ENCODE results near the gene SLC9A5.

SLC9A5 gene

DNA sequence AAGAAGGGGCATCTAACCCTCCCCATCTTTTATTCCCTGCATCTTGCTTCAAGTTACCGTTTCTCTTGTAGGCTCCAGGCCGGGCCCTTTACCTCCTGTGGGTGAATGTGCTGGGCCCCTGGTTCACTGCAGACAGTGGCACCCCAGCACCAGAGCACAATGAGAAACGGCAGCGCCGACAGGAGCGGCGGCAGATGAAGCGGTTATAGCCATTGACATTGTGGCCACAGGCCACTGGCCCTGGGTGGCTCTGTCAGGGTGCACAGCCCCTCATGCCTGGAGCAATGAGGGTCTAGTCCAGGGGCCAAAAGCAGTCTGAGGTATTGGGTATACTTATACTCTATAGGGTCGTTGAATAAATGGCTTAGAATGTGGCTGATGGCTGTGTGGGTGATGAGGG, 19.9 kb upstream of the SLC9A5 start:
- TF ChIP-seq, protein P1, sequence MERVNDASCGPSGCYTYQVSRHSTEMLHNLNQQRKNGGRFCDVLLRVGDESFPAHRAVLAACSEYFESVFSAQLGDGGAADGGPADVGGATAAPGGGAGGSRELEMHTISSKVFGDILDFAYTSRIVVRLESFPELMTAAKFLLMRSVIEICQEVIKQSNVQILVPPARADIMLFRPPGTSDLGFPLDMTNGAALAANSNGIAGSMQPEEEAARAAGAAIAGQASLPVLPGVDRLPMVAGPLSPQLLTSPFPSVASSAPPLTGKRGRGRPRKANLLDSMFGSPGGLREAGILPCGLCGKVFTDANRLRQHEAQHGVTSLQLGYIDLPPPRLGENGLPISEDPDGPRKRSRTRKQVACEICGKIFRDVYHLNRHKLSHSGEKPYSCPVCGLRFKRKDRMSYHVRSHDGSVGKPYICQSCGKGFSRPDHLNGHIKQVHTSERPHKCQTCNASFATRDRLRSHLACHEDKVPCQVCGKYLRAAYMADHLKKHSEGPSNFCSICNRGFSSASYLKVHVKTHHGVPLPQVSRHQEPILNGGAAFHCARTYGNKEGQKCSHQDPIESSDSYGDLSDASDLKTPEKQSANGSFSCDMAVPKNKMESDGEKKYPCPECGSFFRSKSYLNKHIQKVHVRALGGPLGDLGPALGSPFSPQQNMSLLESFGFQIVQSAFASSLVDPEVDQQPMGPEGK (CRISPR knock-in tag; IDR thresholded peaks at IDR 0.05; ENCODE audit: borderline replicate concordance), result no peak
- TF ChIP-seq ESRRG (CRISPR knock-in tag; IDR thresholded peaks at IDR 0.05) (no peak), ZNF8 (CRISPR knock-in tag; IDR thresholded peaks at IDR 0.05) (no peak), PPARA (CRISPR knock-in tag; IDR thresholded peaks at IDR 0.05; ENCODE audit: borderline replicate concordance) (no peak)
- ATAC-seq, result no peak

DNA sequence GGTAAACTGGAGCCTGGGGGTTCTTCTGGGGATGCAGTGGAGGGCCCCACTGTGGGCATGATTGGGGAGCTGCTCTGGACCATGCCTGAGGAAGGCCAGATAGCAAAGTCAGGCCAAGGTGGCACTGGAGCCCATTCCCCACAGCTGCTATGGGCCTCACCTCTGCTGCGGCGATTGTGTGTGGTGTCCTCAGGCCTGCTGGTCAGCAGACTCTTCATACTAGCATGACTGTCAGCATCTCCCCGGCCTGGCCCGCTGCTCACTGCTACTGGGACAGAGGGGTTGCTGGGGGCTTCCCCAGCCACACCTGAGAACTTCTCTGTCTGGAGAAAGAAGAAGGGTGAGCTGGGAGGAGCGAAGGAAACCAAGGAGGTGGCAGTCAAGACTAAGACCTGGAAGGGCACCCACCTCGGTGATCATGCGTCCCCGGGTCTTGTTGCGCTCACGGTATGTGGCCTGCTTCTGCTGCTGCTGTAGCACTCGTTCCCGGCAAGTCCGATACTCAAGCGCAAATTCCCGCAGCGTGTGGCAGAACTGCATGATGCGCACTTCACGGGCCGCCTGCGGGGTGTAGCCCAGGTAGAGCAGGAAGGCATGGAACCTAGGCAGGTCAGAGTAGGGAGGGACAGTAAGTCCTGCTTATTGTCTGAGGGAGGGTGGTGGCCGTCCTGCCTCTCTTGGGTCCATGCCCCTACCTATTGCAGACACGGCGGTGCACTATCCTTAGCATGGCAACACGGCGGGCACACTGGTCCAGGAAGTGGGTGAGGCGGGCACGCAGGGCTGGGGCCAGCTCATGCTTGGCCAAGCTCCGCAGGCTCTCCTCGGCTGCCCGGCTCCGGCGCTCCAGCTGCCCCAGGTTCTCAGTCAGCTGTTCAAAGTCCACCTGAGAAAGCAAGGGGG, 18.6 kb upstream of the SLC9A5 start:
- ATAC-seq, result no peak
- TF ChIP-seq CSDC2 (CRISPR knock-in tag; IDR thresholded peaks at IDR 0.05) (no peak), TOX (CRISPR knock-in tag; IDR thresholded peaks at IDR 0.05; ENCODE audit: borderline replicate concordance) (no peak), ARNTL (CRISPR knock-in tag; IDR thresholded peaks at IDR 0.05; ENCODE audit: borderline replicate concordance, low read depth) (no peak), ZFP3 (CRISPR knock-in tag; IDR thresholded peaks at IDR 0.05) (no peak), SNAI2 (CRISPR knock-in tag; IDR thresholded peaks at IDR 0.05) (no peak), ZNF565 (CRISPR knock-in tag; conservative IDR thresholded peaks at IDR 0.05; ENCODE audit: low read depth) (no peak), ZNF70 (CRISPR knock-in tag; IDR thresholded peaks at IDR 0.05) (no peak), PPARA (CRISPR knock-in tag; IDR thresholded peaks at IDR 0.05; ENCODE audit: borderline replicate concordance) (no peak), ESRRG (CRISPR knock-in tag; IDR thresholded peaks at IDR 0.05) (no peak), ZNF8 (CRISPR knock-in tag; IDR thresholded peaks at IDR 0.05) (no peak), BACH2 (CRISPR knock-in tag; IDR thresholded peaks at IDR 0.05; ENCODE audit: borderline replicate concordance) (no peak), TCF4 (CRISPR knock-in tag; IDR thresholded peaks at IDR 0.05; ENCODE audit: borderline replicate concordance) (no peak), ISL1 (CRISPR knock-in tag; IDR thresholded peaks at IDR 0.05) (no peak), GLIS3 (CRISPR knock-in tag; IDR thresholded peaks at IDR 0.05) (no peak)
- TF ChIP-seq, protein P2, sequence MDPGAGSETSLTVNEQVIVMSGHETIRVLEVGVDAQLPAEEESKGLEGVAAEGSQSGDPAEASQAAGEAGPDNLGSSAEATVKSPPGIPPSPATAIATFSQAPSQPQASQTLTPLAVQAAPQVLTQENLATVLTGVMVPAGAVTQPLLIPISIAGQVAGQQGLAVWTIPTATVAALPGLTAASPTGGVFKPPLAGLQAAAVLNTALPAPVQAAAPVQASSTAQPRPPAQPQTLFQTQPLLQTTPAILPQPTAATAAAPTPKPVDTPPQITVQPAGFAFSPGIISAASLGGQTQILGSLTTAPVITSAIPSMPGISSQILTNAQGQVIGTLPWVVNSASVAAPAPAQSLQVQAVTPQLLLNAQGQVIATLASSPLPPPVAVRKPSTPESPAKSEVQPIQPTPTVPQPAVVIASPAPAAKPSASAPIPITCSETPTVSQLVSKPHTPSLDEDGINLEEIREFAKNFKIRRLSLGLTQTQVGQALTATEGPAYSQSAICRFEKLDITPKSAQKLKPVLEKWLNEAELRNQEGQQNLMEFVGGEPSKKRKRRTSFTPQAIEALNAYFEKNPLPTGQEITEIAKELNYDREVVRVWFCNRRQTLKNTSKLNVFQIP (CRISPR knock-in tag; IDR thresholded peaks at IDR 0.05; ENCODE audit: borderline replicate concordance, low read depth), result no peak
- TF ChIP-seq, protein P3, sequence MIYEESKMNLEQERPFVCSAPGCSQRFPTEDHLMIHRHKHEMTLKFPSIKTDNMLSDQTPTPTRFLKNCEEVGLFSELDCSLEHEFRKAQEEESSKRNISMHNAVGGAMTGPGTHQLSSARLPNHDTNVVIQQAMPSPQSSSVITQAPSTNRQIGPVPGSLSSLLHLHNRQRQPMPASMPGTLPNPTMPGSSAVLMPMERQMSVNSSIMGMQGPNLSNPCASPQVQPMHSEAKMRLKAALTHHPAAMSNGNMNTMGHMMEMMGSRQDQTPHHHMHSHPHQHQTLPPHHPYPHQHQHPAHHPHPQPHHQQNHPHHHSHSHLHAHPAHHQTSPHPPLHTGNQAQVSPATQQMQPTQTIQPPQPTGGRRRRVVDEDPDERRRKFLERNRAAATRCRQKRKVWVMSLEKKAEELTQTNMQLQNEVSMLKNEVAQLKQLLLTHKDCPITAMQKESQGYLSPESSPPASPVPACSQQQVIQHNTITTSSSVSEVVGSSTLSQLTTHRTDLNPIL (CRISPR knock-in tag; IDR thresholded peaks at IDR 0.05; ENCODE audit: low read depth), result no peak
- TF ChIP-seq, protein P1 (CRISPR knock-in tag; IDR thresholded peaks at IDR 0.05; ENCODE audit: borderline replicate concordance), result no peak

DNA sequence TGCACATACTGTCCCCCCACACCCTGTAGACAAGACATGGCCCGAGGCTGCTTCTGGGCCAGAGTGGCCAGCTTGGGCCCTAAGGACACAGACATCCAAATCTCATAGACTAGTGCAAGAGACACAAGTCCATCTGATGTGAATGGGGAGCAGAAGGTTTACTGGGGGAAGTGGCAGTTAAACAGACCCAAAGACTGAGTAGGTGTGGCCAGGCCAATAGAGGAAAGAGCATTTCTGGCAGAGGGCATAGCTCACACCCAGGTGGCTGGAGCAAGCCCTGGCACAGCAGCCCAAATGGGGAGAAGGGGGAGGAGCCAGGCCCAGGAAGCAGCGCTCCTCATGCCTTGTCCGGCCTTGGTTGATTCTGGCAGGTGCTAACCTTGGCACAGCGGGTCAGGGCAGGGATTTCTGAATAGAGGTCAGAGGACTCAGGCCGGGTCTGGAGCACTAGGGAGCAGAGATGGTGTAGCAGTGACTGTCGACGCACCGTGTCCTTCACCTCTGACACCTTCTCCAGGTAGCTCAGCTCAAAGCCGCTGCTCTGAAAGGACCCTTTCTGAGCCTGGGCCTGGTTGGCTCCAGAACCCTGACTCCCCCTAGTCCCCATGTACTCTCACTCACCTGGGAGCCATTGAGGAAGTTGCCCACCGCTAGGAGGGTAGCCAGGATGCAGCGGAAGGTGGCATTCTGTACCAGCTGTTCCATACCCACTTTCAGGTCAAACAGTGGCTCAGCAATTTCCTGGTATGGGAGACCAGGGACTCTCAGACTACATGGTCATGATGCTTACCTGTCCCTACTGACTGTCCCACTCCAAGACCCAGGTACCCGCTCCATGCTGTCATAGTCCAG, 17.7 kb upstream of the SLC9A5 start:
- no peak for TF ChIP-seq BACH2 (CRISPR knock-in tag; IDR thresholded peaks at IDR 0.05; ENCODE audit: borderline replicate concordance)
- TF ChIP-seq ZFP3 (CRISPR knock-in tag; IDR thresholded peaks at IDR 0.05), result no peak
- TF ChIP-seq OSR1 (CRISPR knock-in tag; IDR thresholded peaks at IDR 0.05), result no peak
- TF ChIP-seq ZNF70 (CRISPR knock-in tag; IDR thresholded peaks at IDR 0.05), result no peak
- no peak for TF ChIP-seq PPARA (CRISPR knock-in tag; IDR thresholded peaks at IDR 0.05; ENCODE audit: borderline replicate concordance)
- no peak for TF ChIP-seq TCF4 (CRISPR knock-in tag; IDR thresholded peaks at IDR 0.05; ENCODE audit: borderline replicate concordance)
- TF ChIP-seq CSDC2 (CRISPR knock-in tag; IDR thresholded peaks at IDR 0.05), result no peak
- TF ChIP-seq SNAI2 (CRISPR knock-in tag; IDR thresholded peaks at IDR 0.05), result no peak
- TF ChIP-seq ZFP30 (CRISPR knock-in tag; IDR thresholded peaks at IDR 0.05), result no peak
- no peak for ATAC-seq

All from SK-N-SH treated with all-trans-retinoic acid at 6 μM for 48 hours (cell line).